ENCODE results near the gene PTGER4.

PTGER4 gene

GRCh38 chr5:40646266-40646665 lies 33.4 kb upstream of the PTGER4 start:
- Mint-ChIP-seq H3K9me3 (peaks cover 13% of the 10 kb centered on the region), H3K36me3 (ENCODE audit: low read depth) (no peaks in the 10 kb centered on the region), H3K4me1 (peaks cover 24% of the 10 kb centered on the region), H3K27ac (peak overlapping the region; percentile 93), H3K27me3 (ENCODE audit: low read depth, poor library complexity) (peaks cover 2% of the 10 kb centered on the region), H3K4me3 (no peak overlapping the region)
- no peak for TF ChIP-seq CTCF (IDR thresholded peaks at IDR 0.05)
- DNase-seq, result no peak

- no peaks in the 10 kb centered on the region for H3K36me3 Mint-ChIP-seq (ENCODE audit: low read depth)
- H3K27me3 Mint-ChIP-seq (ENCODE audit: low read depth, poor library complexity), result peaks cover 7% of the 10 kb centered on the region
- peaks cover 9% of the 10 kb centered on the region for H3K9me3 Mint-ChIP-seq
- TF ChIP-seq CTCF (IDR thresholded peaks at IDR 0.05), result no peak
- no peak for DNase-seq
- no peak overlapping the region for H3K4me3 Mint-ChIP-seq
- peaks cover 40% of the 10 kb centered on the region for H3K4me1 Mint-ChIP-seq
- no peak overlapping the region for H3K27ac Mint-ChIP-seq
Measured at GRCh38 chr5:40648150-40648549, 31.6 kb upstream of the PTGER4 start.

- Mint-ChIP-seq H3K4me1 (peaks cover 49% of the 10 kb centered on the region), H3K27ac (no peak overlapping the region), H3K9me3 (no peaks in the 10 kb centered on the region), H3K4me3 (no peak overlapping the region), H3K27me3 (ENCODE audit: low read depth, poor library complexity) (peaks cover 7% of the 10 kb centered on the region), H3K36me3 (ENCODE audit: low read depth) (no peaks in the 10 kb centered on the region)
- DNase-seq, result no peak
- no peak for TF ChIP-seq CTCF (IDR thresholded peaks at IDR 0.05)
Measured at GRCh38 chr5:40649463-40650030, 30.2 kb upstream of the PTGER4 start.

- no peaks in the 10 kb centered on the region for H3K36me3 Mint-ChIP-seq (ENCODE audit: low read depth)
- DNase-seq, result no peak
- peaks cover 44% of the 10 kb centered on the region for H3K4me1 Mint-ChIP-seq
- no peak overlapping the region for H3K4me3 Mint-ChIP-seq
- no peak overlapping the region for H3K27ac Mint-ChIP-seq
- no peak for TF ChIP-seq CTCF (IDR thresholded peaks at IDR 0.05)
- H3K27me3 Mint-ChIP-seq (ENCODE audit: low read depth, poor library complexity), result peaks cover 7% of the 10 kb centered on the region
- H3K9me3 Mint-ChIP-seq, result no peaks in the 10 kb centered on the region
Measured at GRCh38 chr5:40651201-40651600, 28.5 kb upstream of the PTGER4 start.

- Mint-ChIP-seq H3K36me3 (ENCODE audit: low read depth) (no peaks in the 10 kb centered on the region), H3K9me3 (no peaks in the 10 kb centered on the region), H3K27ac (peak overlapping the region; percentile 43), H3K27me3 (ENCODE audit: low read depth, poor library complexity) (peaks cover 7% of the 10 kb centered on the region), H3K4me3 (no peak overlapping the region), H3K4me1 (peaks cover 41% of the 10 kb centered on the region)
- no peak for TF ChIP-seq CTCF (IDR thresholded peaks at IDR 0.05)
- DNase-seq, result no peak
Measured at GRCh38 chr5:40652441-40653220, 27.1 kb upstream of the PTGER4 start.
